Endodermal cell (in vitro differentiated cells): ENCODE data around the gene TTC28. TPM values are rescaled to one million over a fixed set of nuclear protein-coding genes. Genes with fewer than 3 reads are reported as not detected.

Experiments
- DNase-seq: peaks from one replicate; pipeline ENCODE4 v3.0.0-alpha.2; 2017
- H3K27ac ChIP-seq: 2 replicates; pipeline ENCODE4 v1.5.1; 2013; ENCODE audit warnings: mild to moderate bottlenecking, low read depth, low read length, moderate library complexity
- H3K27me3 ChIP-seq: 2 replicates; pipeline ENCODE4 v1.6.1; 2013; ENCODE audit warnings: mild to moderate bottlenecking, low read length, moderate library complexity; ENCODE audit not compliant: insufficient read depth, control insufficient read depth, poor library complexity, severe bottlenecking
- H3K36me3 ChIP-seq: 2 replicates; pipeline ENCODE4 v1.7.0; 2013; ENCODE audit warnings: mild to moderate bottlenecking, low read length, moderate library complexity; ENCODE audit not compliant: control insufficient read depth, insufficient read depth
- H3K4me1 ChIP-seq: one replicate; pipeline ENCODE4 v1.7.0; 2013; ENCODE audit warnings: low read length; ENCODE audit not compliant: control insufficient read depth, insufficient read depth
- H3K4me3 ChIP-seq: 2 replicates; pipeline ENCODE4 v1.5.1; 2013; ENCODE audit warnings: mild to moderate bottlenecking, low read length, moderate library complexity
- H3K9ac ChIP-seq: 2 replicates; pipeline ENCODE4 v1.6.1; 2013; ENCODE audit warnings: mild to moderate bottlenecking, low read length, moderate library complexity; ENCODE audit not compliant: poor library complexity, severe bottlenecking; ENCODE audit errors: extremely low read depth
- H3K9me3 ChIP-seq: 2 replicates; pipeline ENCODE4 v1.6.1; 2013; ENCODE audit warnings: mild to moderate bottlenecking, low read length, moderate library complexity; ENCODE audit not compliant: control insufficient read depth
- H3K27ac Mint-ChIP-seq: 2 replicates; pipeline ENCODE4 v1.8.0; 2020; ENCODE audit warnings: mixed read lengths
- H3K27me3 Mint-ChIP-seq: 2 replicates; pipeline ENCODE4 v1.8.0; 2021; ENCODE audit warnings: mild to moderate bottlenecking, mixed read lengths; ENCODE audit not compliant: insufficient read depth
- H3K36me3 Mint-ChIP-seq: 2 replicates; pipeline ENCODE4 v1.8.0; 2020; ENCODE audit warnings: low read depth, mixed read lengths
- H3K4me1 Mint-ChIP-seq: 2 replicates; pipeline ENCODE4 v1.8.0; 2020; ENCODE audit warnings: mixed read lengths
- H3K4me3 Mint-ChIP-seq: 2 replicates; pipeline ENCODE4 v1.8.0; 2020; ENCODE audit warnings: mild to moderate bottlenecking, moderate library complexity, mixed read lengths
- H3K9me3 Mint-ChIP-seq: 2 replicates; pipeline ENCODE4 v1.8.0; 2020; ENCODE audit warnings: mild to moderate bottlenecking, mixed read lengths
- whole genome bisulfite sequencing, 2 experiments: methylation state at CpG; one replicate each; pipeline versions ENCODE4 v1.1.5 to v1.1.7; 2013; ENCODE audit warnings: missing lambda C conversion rate in 2 of 2, mixed read lengths in 1 of 2; ENCODE audit not compliant: insufficient coverage in 1 of 2, insufficient read length in 1 of 2; 5-methylcytosine and 5-hydroxymethylcytosine counted together
- total RNA-seq, 2 donors: library from RNA; stranded (reverse); fragmentation: NEBNext Ultra II Directional in 1 of 2; extraction: Animal tissue kit (Norgen Biotek cat#: 25700) in 1 of 2; gene quantifications; 2 replicates in 1 of 2; 3 replicates in 1 of 2; pipeline ENCODE4 v1.2.1, GENCODE V29; 2021
- TF ChIP-seq, protein P1 (sequence below): fragments of 200-600 bp; sonication (generic); conservative IDR thresholded peaks from 2 replicates; pipeline ENCODE4 v1.5.0; 2021; ENCODE audit warnings: antibody characterized with exemption, mild to moderate bottlenecking

TTC28 gene
- total RNA-seq, 2 donors from 2014 or later: 28.6 to 34.0 TPM

DNA sequence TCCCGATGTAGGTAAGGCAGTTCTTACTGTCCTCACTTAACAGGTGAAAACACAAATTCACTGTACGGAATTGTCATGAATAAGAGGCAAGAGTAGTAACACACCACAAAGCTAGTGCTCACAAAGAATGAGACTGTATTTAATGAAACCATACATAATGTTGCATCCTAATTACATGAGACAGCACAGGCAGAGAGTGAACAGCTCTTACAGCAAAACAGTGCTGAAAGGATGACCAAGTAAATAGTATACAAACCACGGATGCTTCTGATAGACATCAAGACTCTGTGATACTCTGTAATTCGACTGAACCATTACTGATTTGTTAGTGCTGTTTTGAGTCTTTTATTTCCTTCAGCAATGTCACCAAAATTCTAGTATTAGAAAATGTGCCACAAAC is 282.3 kb downstream of the TTC28 start:
- H3K4me1 Mint-ChIP-seq: no peaks in the 10 kb centered on the region
- no peak overlapping the region for H3K4me3 ChIP-seq
- no peaks in the 10 kb centered on the region for H3K36me3 ChIP-seq
- no peaks in the 10 kb centered on the region for H3K4me1 ChIP-seq
- no peak for DNase-seq
- H3K27ac ChIP-seq: no peak overlapping the region
- no peaks in the 10 kb centered on the region for H3K27me3 ChIP-seq
- H3K9me3 Mint-ChIP-seq: peaks cover 16% of the 10 kb centered on the region
- peaks cover 12% of the 10 kb centered on the region for H3K9me3 ChIP-seq
- no peak overlapping the region for H3K27ac Mint-ChIP-seq
- WGBS, 2 experiments: 83 to 90% methylated on average over 2 to 4 of the region's 4 CpGs
- H3K36me3 Mint-ChIP-seq: peaks cover 9% of the 10 kb centered on the region
- H3K4me3 Mint-ChIP-seq: no peak overlapping the region
- no peaks in the 10 kb centered on the region for H3K27me3 Mint-ChIP-seq
- H3K9ac ChIP-seq: no peak overlapping the region
- TF ChIP-seq, protein P1, sequence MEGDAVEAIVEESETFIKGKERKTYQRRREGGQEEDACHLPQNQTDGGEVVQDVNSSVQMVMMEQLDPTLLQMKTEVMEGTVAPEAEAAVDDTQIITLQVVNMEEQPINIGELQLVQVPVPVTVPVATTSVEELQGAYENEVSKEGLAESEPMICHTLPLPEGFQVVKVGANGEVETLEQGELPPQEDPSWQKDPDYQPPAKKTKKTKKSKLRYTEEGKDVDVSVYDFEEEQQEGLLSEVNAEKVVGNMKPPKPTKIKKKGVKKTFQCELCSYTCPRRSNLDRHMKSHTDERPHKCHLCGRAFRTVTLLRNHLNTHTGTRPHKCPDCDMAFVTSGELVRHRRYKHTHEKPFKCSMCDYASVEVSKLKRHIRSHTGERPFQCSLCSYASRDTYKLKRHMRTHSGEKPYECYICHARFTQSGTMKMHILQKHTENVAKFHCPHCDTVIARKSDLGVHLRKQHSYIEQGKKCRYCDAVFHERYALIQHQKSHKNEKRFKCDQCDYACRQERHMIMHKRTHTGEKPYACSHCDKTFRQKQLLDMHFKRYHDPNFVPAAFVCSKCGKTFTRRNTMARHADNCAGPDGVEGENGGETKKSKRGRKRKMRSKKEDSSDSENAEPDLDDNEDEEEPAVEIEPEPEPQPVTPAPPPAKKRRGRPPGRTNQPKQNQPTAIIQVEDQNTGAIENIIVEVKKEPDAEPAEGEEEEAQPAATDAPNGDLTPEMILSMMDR: no peak

DNA sequence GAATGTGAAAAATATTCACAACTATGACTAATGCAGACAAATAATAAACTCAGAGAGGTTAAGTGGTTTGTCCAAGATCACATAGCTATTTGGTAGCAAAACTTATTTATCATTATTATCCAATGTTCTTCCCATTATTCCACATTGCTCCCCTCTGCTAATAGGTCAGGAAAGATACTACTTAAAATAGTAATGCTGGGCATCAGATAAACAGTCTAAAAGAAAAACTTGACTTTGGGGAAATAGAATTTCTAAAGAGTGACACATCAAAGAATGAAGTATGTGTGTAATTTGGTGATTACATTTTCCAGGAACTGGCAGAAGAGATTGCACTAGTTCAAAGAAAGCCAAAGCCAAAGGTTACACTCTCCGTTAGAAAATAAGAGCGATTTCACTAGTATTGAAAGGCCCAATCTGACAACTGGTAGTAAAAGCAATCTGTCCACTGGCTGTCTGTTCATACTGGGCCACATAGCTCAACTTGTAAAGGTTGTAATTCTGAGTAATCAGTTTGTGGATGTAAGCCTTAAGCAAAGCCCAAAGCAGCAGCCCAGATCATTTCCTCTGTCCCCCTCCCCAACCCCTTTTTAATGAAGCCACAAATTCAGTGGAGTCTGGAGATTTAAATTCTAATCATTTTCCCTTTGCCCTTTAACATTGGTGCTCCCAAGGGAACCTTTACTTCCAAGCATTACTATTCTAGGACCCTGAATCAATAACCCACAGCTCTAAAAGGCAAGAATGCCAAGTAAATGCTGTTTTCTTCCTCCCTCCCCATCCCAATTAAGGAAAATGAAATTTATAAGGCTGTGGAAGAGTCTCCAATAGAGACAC is 283.5 kb downstream of the TTC28 start:
- WGBS, 2 experiments: 81 to 93% methylated on average over 2 of the region's 2 CpGs

GRCh38 chr22:28395520-28395919 is 284.1 kb downstream of the TTC28 start:
- no peaks in the 10 kb centered on the region for H3K27me3 Mint-ChIP-seq
- H3K9me3 ChIP-seq: peaks cover 12% of the 10 kb centered on the region
- H3K27me3 ChIP-seq: no peaks in the 10 kb centered on the region
- H3K9ac ChIP-seq: no peak overlapping the region
- no peak overlapping the region for H3K4me3 Mint-ChIP-seq
- H3K4me3 ChIP-seq: no peak overlapping the region
- H3K4me1 ChIP-seq: no peaks in the 10 kb centered on the region
- no peak overlapping the region for H3K27ac Mint-ChIP-seq
- no peak for DNase-seq
- peaks cover 9% of the 10 kb centered on the region for H3K36me3 Mint-ChIP-seq
- H3K27ac ChIP-seq: no peak overlapping the region
- TF ChIP-seq, protein P1: no peak
- no peaks in the 10 kb centered on the region for H3K36me3 ChIP-seq
- H3K4me1 Mint-ChIP-seq: no peaks in the 10 kb centered on the region
- WGBS, 2 experiments: 85% methylated on average over 2 of the region's 4 CpGs; no CpG with 5 or more reads in 1 of the 2 experiments
- H3K9me3 Mint-ChIP-seq: peaks cover 28% of the 10 kb centered on the region

More for the DNA sequence above, 283.5 kb downstream of the TTC28 start:
- no peaks in the 10 kb centered on the region for H3K4me1 Mint-ChIP-seq
- H3K9me3 Mint-ChIP-seq: peaks cover 23% of the 10 kb centered on the region
- H3K27me3 Mint-ChIP-seq: no peaks in the 10 kb centered on the region
- H3K27ac Mint-ChIP-seq: no peak overlapping the region
- peaks cover 9% of the 10 kb centered on the region for H3K36me3 Mint-ChIP-seq
- H3K27me3 ChIP-seq: no peaks in the 10 kb centered on the region
- no peaks in the 10 kb centered on the region for H3K4me1 ChIP-seq
- TF ChIP-seq, protein P1: no peak
- H3K9ac ChIP-seq: no peak overlapping the region
- peaks cover 12% of the 10 kb centered on the region for H3K9me3 ChIP-seq
- H3K4me3 ChIP-seq: no peak overlapping the region
- H3K4me3 Mint-ChIP-seq: no peak overlapping the region
- H3K36me3 ChIP-seq: no peaks in the 10 kb centered on the region
- no peak for DNase-seq
- H3K27ac ChIP-seq: no peak overlapping the region
